Calu3 (cell line): ENCODE results near the gene MAP2K2. TPM values are rescaled to one million over a fixed set of nuclear protein-coding genes. Genes with fewer than 3 reads are reported as not detected.

Experiments
- BruUV-seq: library from RNA; stranded (reverse); fragments of 400-500 nt; replicated peaks from 2 replicates; lab custom pipeline; 2021; lab: Mats Ljungman, UMichigan
- CTCF ChIA-PET: fragments of 300-600 bp; sonication (Branson Sonifier 250); formaldehyde crosslinking; loops from one replicate; lab custom pipeline; 2022; ENCODE audit warnings: antibody characterized with exemption; lab: Charles Lee
- DNase-seq: peaks from one replicate; pipeline ENCODE4 v3.0.0; 2022
- H3K27ac Mint-ChIP-seq: one replicate; pipeline ENCODE4 v1.8.0; 2022; ENCODE audit warnings: mixed read lengths; ENCODE audit not compliant: unreplicated experiment
- H3K27me3 Mint-ChIP-seq: one replicate; pipeline ENCODE4 v1.8.0; 2022; ENCODE audit warnings: mixed read lengths; ENCODE audit not compliant: unreplicated experiment
- H3K36me3 Mint-ChIP-seq: one replicate; pipeline ENCODE4 v1.8.0; 2022; ENCODE audit warnings: mild to moderate bottlenecking, moderate library complexity, mixed read lengths; ENCODE audit not compliant: insufficient read depth, unreplicated experiment
- H3K4me1 Mint-ChIP-seq: one replicate; pipeline ENCODE4 v1.8.0; 2022; ENCODE audit warnings: mild to moderate bottlenecking, low read depth, mixed read lengths; ENCODE audit not compliant: unreplicated experiment
- H3K4me3 Mint-ChIP-seq: one replicate; pipeline ENCODE4 v1.8.0; 2022; ENCODE audit warnings: mild to moderate bottlenecking, low read depth, moderate library complexity, mixed read lengths; ENCODE audit not compliant: unreplicated experiment
- H3K9me3 Mint-ChIP-seq: one replicate; pipeline ENCODE4 v1.8.0; 2022; ENCODE audit warnings: low read depth, mixed read lengths; ENCODE audit not compliant: unreplicated experiment
- CTCF ChIP-seq: fragments of 200-600 bp; IDR thresholded peaks from one replicate; pipeline ENCODE4 v1.8.0; 2022; ENCODE audit warnings: antibody characterized with exemption; ENCODE audit not compliant: unreplicated experiment
- intact Hi-C: fragments of 100-400 bp; cut with micrococcal nuclease; formaldehyde crosslinking; loops from one replicate; pipeline ENCODE4 v1.10.0; 2022; ENCODE audit not compliant: unreplicated experiment
- total RNA-seq: library from RNA; stranded (reverse); gene quantifications from 2 replicates; pipeline ENCODE4 v1.2.3, GENCODE V29; 2022

MAP2K2 gene
- total RNA-seq, 1 experiment from 2014 or later = 114 TPM

GRCh38 chr19:4046946-4047683, 76.8 kb downstream of the MAP2K2 start:
- Mint-ChIP-seq H3K27me3 (no peaks in the 10 kb centered on the region), H3K36me3 (peaks cover 92% of the 10 kb centered on the region), H3K4me3 (no peak overlapping the region), H3K9me3 (no peaks in the 10 kb centered on the region), H3K27ac (no peak overlapping the region), H3K4me1 (peaks cover 21% of the 10 kb centered on the region)
- intact Hi-C loops = no loop called here
- no peak for DNase-seq
- no peak for TF ChIP-seq CTCF
- CTCF ChIA-PET = interaction anchor here (0.7 kb wide), 1 partner anchor 21 kb away, joined by 4 read pairs; no protein-coding TSS in a partner anchor
- BruUV-seq = no TSS peak

- H3K27me3 Mint-ChIP-seq = no peaks in the 10 kb centered on the region
- H3K27ac Mint-ChIP-seq = peak overlapping the region; percentile 13
- BruUV-seq = no TSS peak
- peaks cover 84% of the 10 kb centered on the region for H3K36me3 Mint-ChIP-seq
- no peak overlapping the region for H3K4me3 Mint-ChIP-seq
- TF ChIP-seq CTCF = no peak
- no peak for DNase-seq
- H3K4me1 Mint-ChIP-seq = peaks cover 17% of the 10 kb centered on the region
- no peaks in the 10 kb centered on the region for H3K9me3 Mint-ChIP-seq
- intact Hi-C loops = no loop called here
- CTCF ChIA-PET = no interaction called here
These were observed 77.6 kb downstream of the MAP2K2 start for GRCh38 chr19:4046362-4046691.

GRCh38 chr19:4045597-4046361, 78.1 kb downstream of the MAP2K2 start:
- BruUV-seq = TSS peak; percentile 18
- peaks cover 85% of the 10 kb centered on the region for H3K36me3 Mint-ChIP-seq
- no peak for DNase-seq
- CTCF ChIA-PET = no interaction called here
- H3K27me3 Mint-ChIP-seq = no peaks in the 10 kb centered on the region
- intact Hi-C loops = no loop called here
- H3K9me3 Mint-ChIP-seq = no peaks in the 10 kb centered on the region
- H3K4me1 Mint-ChIP-seq = peaks cover 12% of the 10 kb centered on the region
- no peak overlapping the region for H3K4me3 Mint-ChIP-seq
- no peak overlapping the region for H3K27ac Mint-ChIP-seq
- TF ChIP-seq CTCF = no peak

GRCh38 chr19:4044990-4045465, 78.9 kb downstream of the MAP2K2 start:
- H3K4me1 Mint-ChIP-seq = peaks cover 8% of the 10 kb centered on the region
- TF ChIP-seq CTCF = no peak
- CTCF ChIA-PET = no interaction called here
- BruUV-seq = no TSS peak
- H3K27me3 Mint-ChIP-seq = no peaks in the 10 kb centered on the region
- H3K27ac Mint-ChIP-seq = no peak overlapping the region
- intact Hi-C loops = no loop called here
- H3K9me3 Mint-ChIP-seq = no peaks in the 10 kb centered on the region
- H3K36me3 Mint-ChIP-seq = peaks cover 87% of the 10 kb centered on the region
- no peak overlapping the region for H3K4me3 Mint-ChIP-seq
- no peak for DNase-seq
